Osteocyte (in vitro differentiated cells): Measurements from ENCODE around the gene TSPAN5. TPM values are rescaled to one million over a fixed set of nuclear protein-coding genes. Genes with fewer than 3 reads are reported as not detected.
"Not testable (repeated sequence)": the region's sequence is repeated elsewhere in the genome, so short reads cannot be mapped to it uniquely, and the experiment has no call there.

Experiments
- DNase-seq: peaks from one replicate; pipeline ENCODE4 v3.0.0; 2021; ENCODE audit warnings: mixed read lengths; ENCODE audit not compliant: unreplicated experiment; ENCODE audit errors: extremely low spot score
- H3K27ac Mint-ChIP-seq: one replicate; pipeline ENCODE4 v1.8.0; 2021; ENCODE audit warnings: mild to moderate bottlenecking, mixed read lengths; ENCODE audit not compliant: unreplicated experiment
- H3K27me3 Mint-ChIP-seq: one replicate; pipeline ENCODE4 v1.8.0; 2021; ENCODE audit warnings: mixed read lengths; ENCODE audit not compliant: unreplicated experiment
- H3K36me3 Mint-ChIP-seq: one replicate; pipeline ENCODE4 v1.8.0; 2021; ENCODE audit warnings: mixed read lengths; ENCODE audit not compliant: unreplicated experiment
- H3K4me1 Mint-ChIP-seq: one replicate; pipeline ENCODE4 v1.8.0; 2021; ENCODE audit warnings: mixed read lengths; ENCODE audit not compliant: unreplicated experiment
- H3K4me3 Mint-ChIP-seq: one replicate; pipeline ENCODE4 v1.8.0; 2021; ENCODE audit warnings: mild to moderate bottlenecking, moderate library complexity, mixed read lengths; ENCODE audit not compliant: unreplicated experiment
- H3K9me3 Mint-ChIP-seq: one replicate; pipeline ENCODE4 v1.8.0; 2021; ENCODE audit warnings: mixed read lengths; ENCODE audit not compliant: unreplicated experiment
- total RNA-seq: library from RNA; stranded (reverse); gene quantifications from 2 replicates; pipeline ENCODE4 v1.2.1, GENCODE V29; 2021
- TF ChIP-seq, protein P1 (sequence below): fragments of 200-600 bp; sonication (generic); IDR thresholded peaks from 2 replicates; pipeline ENCODE4 v1.5.0; 2021; ENCODE audit warnings: antibody characterized with exemption, mild to moderate bottlenecking, moderate library complexity

Gene TSPAN5
- total RNA-seq, 1 donor from 2014 or later = 64.2 TPM

DNA sequence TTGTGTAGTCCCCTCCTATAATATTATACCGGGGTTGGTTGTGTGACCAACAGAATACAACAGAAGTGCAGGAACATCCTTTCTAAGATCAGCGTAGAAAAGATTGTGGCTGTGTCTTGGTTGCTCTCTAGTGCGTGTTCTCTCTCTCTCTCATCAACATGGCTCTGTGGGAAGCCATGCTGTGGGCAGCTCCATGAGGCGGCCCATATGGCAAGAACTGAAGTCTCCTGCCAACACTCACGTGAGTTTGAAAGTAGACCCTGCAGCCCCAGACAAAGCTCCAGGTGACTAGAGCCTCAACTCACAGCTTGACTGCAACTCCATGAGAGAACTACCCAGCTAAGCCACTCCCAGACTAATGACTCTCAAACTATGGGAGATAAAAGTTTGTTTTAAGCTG, 118.7 kb downstream of the TSPAN5 start:
- Mint-ChIP-seq H3K4me3 (no peak overlapping the region), H3K36me3 (peaks cover 3% of the 10 kb centered on the region), H3K9me3 (peaks cover 4% of the 10 kb centered on the region), H3K27me3 (no peaks in the 10 kb centered on the region), H3K4me1 (peaks cover 12% of the 10 kb centered on the region), H3K27ac (no peak overlapping the region)
- TF ChIP-seq, protein P1, sequence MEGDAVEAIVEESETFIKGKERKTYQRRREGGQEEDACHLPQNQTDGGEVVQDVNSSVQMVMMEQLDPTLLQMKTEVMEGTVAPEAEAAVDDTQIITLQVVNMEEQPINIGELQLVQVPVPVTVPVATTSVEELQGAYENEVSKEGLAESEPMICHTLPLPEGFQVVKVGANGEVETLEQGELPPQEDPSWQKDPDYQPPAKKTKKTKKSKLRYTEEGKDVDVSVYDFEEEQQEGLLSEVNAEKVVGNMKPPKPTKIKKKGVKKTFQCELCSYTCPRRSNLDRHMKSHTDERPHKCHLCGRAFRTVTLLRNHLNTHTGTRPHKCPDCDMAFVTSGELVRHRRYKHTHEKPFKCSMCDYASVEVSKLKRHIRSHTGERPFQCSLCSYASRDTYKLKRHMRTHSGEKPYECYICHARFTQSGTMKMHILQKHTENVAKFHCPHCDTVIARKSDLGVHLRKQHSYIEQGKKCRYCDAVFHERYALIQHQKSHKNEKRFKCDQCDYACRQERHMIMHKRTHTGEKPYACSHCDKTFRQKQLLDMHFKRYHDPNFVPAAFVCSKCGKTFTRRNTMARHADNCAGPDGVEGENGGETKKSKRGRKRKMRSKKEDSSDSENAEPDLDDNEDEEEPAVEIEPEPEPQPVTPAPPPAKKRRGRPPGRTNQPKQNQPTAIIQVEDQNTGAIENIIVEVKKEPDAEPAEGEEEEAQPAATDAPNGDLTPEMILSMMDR = no peak
- DNase-seq = no peak

DNA sequence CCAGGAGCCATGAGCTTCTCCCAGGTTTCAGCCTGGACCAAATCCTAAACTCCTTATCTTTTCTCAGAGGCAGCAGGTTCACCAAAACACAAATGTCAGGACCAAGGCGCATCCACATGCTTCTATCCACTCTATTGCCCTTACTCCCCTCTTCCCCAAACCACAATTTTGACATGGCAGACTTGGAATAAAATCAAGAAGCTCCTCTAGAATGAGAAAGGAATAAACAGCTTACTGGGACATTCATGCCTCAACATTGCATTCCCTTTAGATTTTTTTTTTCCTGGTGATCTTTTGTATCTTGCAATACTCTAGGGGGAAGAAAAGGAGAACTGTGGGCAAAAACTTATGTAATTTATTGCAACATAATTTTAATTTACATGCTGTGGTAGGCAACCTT, 119.1 kb downstream of the TSPAN5 start:
- Mint-ChIP-seq H3K36me3 (peaks cover 3% of the 10 kb centered on the region), H3K27me3 (no peaks in the 10 kb centered on the region), H3K4me3 (no peak overlapping the region), H3K9me3 (peaks cover 4% of the 10 kb centered on the region), H3K4me1 (peaks cover 8% of the 10 kb centered on the region), H3K27ac (no peak overlapping the region)
- TF ChIP-seq, protein P1 = no peak
- no peak for DNase-seq

- H3K4me1 Mint-ChIP-seq = peaks cover 4% of the 10 kb centered on the region
- H3K9me3 Mint-ChIP-seq = peaks cover 4% of the 10 kb centered on the region
- H3K27me3 Mint-ChIP-seq = no peaks in the 10 kb centered on the region
- H3K36me3 Mint-ChIP-seq = peaks cover 3% of the 10 kb centered on the region
- H3K27ac Mint-ChIP-seq = no peak overlapping the region
- TF ChIP-seq, protein P1 = no peak
- no peak overlapping the region for H3K4me3 Mint-ChIP-seq
- DNase-seq = no peak
Measured at GRCh38 chr4:98536631-98537030, 121.8 kb downstream of the TSPAN5 start.

- H3K27me3 Mint-ChIP-seq, DNase-seq, H3K4me1 Mint-ChIP-seq, H3K27ac Mint-ChIP-seq, H3K36me3 Mint-ChIP-seq, H3K4me3 Mint-ChIP-seq, H3K9me3 Mint-ChIP-seq: not testable (repeated sequence)
Measured at GRCh38 chr4:98534146-98534545, 124.3 kb downstream of the TSPAN5 start.

DNA sequence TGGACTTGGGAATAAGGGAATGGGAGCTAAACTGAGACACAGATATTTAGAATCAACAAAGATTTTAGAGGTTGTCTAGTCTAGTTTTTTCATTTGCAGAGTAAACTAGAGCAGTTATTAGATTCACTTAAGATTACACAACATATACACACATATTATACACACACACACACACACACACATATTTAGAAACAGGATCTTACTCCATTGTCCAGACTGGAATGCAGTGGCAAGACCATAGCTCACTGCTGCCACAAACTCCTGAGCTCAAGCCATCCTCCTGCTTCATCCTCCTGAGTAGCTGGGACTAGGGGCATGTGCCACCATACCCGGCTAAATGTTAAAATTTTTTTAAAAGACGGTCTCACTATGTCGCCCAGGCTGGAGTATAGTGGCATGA, 127.8 kb downstream of the TSPAN5 start:
- no peak overlapping the region for H3K27ac Mint-ChIP-seq
- peaks cover 2% of the 10 kb centered on the region for H3K36me3 Mint-ChIP-seq
- H3K4me3 Mint-ChIP-seq = no peak overlapping the region
- DNase-seq = no peak
- H3K4me1 Mint-ChIP-seq = peaks cover 8% of the 10 kb centered on the region
- H3K27me3 Mint-ChIP-seq = no peaks in the 10 kb centered on the region
- H3K9me3 Mint-ChIP-seq = peaks cover 2% of the 10 kb centered on the region
- TF ChIP-seq, protein P1 = no peak

DNA sequence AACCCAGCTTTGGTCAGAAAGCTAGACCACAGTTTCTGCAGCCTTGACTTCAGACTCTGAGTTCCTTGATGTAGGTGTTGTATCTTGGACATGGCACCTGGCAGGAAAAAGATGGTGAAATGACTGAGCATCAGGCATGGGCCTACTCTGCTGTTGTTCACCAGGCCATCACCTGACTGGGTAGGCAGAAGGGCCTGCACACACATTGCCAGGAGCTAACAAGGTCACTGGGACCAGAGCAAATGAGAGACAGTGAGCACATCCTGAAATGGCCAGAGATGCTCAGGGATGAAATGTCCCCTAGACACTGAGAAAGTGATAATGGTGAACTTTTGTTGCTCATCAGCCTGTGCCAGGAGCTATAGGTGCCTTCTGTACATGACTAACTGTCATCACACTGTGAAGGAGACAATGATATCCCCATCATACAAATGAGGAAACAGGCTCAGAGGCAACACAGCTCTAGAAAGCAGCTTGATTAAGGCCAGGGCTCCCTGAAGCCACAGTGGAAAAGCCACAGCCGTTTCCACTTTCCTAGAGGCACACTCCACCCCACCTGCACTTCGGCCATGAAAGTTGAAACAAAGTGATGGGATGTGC, 128.3 kb downstream of the TSPAN5 start:
- TF ChIP-seq, protein P1 = no peak
- Mint-ChIP-seq H3K27me3 (no peaks in the 10 kb centered on the region), H3K4me3 (no peak overlapping the region), H3K27ac (no peak overlapping the region), H3K4me1 (peaks cover 13% of the 10 kb centered on the region), H3K9me3 (no peaks in the 10 kb centered on the region), H3K36me3 (no peaks in the 10 kb centered on the region)
- DNase-seq = no peak
